ENCODE data around the gene TMEM223. TPM values are rescaled to one million over a fixed set of nuclear protein-coding genes. Genes with fewer than 3 reads are reported as not detected.

TMEM223 gene
- total RNA-seq, 1 experiment from 2014 or later: 20.1 TPM

DNA sequence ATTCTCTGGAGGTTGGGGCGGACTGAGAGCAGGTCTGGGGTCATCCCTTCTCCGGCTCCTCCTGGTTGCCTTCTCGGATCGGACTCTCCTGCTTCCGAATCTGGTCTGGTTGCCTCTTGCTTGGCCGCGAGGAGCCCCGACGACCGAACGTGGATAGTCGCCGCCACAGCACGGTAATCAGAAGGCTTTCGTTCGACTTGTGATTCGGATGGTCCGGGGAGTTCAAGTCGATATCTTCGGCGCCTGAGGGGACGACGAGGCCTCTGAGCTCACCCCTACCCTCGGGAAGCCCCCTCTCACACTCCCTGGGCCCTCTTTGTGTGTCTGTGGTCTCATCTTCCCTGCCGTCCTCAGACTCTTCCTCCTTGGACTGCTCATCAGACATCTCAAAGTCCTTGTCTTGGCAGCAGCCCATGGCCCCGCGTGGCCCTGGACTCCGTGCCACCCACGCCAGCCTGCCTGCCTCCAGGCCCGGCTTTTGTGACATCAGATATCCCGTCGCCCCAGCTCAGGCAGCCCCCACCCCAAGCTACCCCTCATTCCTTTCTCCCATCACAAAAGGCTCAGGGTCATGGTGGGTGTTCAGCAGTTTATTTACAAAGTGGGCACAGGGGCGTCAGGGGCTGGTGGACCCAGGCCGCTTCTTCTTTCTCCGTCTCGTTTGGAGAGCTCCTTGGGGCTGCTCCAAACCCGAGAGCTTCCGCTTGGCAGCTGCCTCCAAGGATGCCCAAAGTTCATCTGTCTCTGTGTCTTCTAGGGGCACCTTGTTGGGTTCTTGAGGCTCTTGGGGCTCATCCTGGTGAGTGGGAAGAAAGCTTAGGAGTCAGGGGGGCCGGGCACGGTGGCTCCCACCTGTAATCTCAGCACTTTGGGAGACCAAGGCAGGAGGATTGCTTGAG, 40.8 kb upstream of the TMEM223 start, which contains the start of gene TEX54:
TSS of gene TEX54 (minus strand) at position 506 of the 899 bp plus-strand sequence.
- Histone ChIP-seq H3K4me1 (ENCODE audit: control insufficient read depth, insufficient read depth, low read length) (peaks cover 18% of the 10 kb centered on the region), H3K36me3 (ENCODE audit: control insufficient read depth, insufficient read depth, low read length) (peaks cover 6% of the 10 kb centered on the region), H3K27me3 (ENCODE audit: control insufficient read depth, insufficient read depth, low read length) (no peaks in the 10 kb centered on the region), H3K27ac (ENCODE audit: low read length) (peak within 1 kb of the TSS; percentile 91), H3K9me3 (ENCODE audit: control insufficient read depth, insufficient read depth, low read depth, low read length) (no peaks in the 10 kb centered on the region), H3K4me3 (ENCODE audit: low read depth in 2 of 2, low read length in 2 of 2) (peak within 1 kb of the TSS; percentile 89 to 95)
- TF ChIP-seq TCF7L2 (IDR thresholded peaks at IDR 0.05; ENCODE audit: low read depth, low read length) (0 out of 2 replicates have a peak, but pooled peaks have one; percentile 9), POLR2AphosphoS5 (IDR thresholded peaks at IDR 0.05; ENCODE audit: low read depth, low read length) (no peak; the same call in 1 of the 2 replicates), SIN3A (IDR thresholded peaks at IDR 0.05; ENCODE audit: borderline replicate concordance, insufficient read depth, low read depth, low read length) (0 out of 2 replicates have a peak, but pooled peaks have one; percentile 50)
- TF ChIP-seq, protein P1, sequence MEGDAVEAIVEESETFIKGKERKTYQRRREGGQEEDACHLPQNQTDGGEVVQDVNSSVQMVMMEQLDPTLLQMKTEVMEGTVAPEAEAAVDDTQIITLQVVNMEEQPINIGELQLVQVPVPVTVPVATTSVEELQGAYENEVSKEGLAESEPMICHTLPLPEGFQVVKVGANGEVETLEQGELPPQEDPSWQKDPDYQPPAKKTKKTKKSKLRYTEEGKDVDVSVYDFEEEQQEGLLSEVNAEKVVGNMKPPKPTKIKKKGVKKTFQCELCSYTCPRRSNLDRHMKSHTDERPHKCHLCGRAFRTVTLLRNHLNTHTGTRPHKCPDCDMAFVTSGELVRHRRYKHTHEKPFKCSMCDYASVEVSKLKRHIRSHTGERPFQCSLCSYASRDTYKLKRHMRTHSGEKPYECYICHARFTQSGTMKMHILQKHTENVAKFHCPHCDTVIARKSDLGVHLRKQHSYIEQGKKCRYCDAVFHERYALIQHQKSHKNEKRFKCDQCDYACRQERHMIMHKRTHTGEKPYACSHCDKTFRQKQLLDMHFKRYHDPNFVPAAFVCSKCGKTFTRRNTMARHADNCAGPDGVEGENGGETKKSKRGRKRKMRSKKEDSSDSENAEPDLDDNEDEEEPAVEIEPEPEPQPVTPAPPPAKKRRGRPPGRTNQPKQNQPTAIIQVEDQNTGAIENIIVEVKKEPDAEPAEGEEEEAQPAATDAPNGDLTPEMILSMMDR (IDR thresholded peaks at IDR 0.05): no peak
- TF ChIP-seq, protein P2, sequence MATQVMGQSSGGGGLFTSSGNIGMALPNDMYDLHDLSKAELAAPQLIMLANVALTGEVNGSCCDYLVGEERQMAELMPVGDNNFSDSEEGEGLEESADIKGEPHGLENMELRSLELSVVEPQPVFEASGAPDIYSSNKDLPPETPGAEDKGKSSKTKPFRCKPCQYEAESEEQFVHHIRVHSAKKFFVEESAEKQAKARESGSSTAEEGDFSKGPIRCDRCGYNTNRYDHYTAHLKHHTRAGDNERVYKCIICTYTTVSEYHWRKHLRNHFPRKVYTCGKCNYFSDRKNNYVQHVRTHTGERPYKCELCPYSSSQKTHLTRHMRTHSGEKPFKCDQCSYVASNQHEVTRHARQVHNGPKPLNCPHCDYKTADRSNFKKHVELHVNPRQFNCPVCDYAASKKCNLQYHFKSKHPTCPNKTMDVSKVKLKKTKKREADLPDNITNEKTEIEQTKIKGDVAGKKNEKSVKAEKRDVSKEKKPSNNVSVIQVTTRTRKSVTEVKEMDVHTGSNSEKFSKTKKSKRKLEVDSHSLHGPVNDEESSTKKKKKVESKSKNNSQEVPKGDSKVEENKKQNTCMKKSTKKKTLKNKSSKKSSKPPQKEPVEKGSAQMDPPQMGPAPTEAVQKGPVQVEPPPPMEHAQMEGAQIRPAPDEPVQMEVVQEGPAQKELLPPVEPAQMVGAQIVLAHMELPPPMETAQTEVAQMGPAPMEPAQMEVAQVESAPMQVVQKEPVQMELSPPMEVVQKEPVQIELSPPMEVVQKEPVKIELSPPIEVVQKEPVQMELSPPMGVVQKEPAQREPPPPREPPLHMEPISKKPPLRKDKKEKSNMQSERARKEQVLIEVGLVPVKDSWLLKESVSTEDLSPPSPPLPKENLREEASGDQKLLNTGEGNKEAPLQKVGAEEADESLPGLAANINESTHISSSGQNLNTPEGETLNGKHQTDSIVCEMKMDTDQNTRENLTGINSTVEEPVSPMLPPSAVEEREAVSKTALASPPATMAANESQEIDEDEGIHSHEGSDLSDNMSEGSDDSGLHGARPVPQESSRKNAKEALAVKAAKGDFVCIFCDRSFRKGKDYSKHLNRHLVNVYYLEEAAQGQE (IDR thresholded peaks at IDR 0.05; ENCODE audit: insufficient read depth in 1 of 2, low read depth in 2 of 2, low read length in 1 of 2): peak in 1 of 2 experiments; percentile 15; a peak in 1 of 4 replicates
- CTCF ChIA-PET: interaction anchor here (0.5 kb wide), 1 partner anchor 78 kb away, joined by 3 read pairs; no protein-coding TSS in a partner anchor
- POLR2A ChIA-PET: interaction anchor here (0.5 to 2.1 kb wide), 4 partner anchors 8 to 741 kb away, joined by 6 to 11 read pairs (median 8); no protein-coding TSS in a partner anchor
- in situ Hi-C loops (cut with HindIII; ENCODE audit: low pct_unique_long_range_greater_than_20kb, low sequenced_read_pairs) (no loop called here), intact Hi-C loops (cut with micrococcal nuclease; ENCODE audit: unreplicated experiment) (no loop called here)
- no peak for DNase-seq (ENCODE audit: low read depth, low spot score)
- peak; percentile 49 for ATAC-seq
- TSS peak; percentile 95 for BruUV-seq (replicated peaks)

DNA sequence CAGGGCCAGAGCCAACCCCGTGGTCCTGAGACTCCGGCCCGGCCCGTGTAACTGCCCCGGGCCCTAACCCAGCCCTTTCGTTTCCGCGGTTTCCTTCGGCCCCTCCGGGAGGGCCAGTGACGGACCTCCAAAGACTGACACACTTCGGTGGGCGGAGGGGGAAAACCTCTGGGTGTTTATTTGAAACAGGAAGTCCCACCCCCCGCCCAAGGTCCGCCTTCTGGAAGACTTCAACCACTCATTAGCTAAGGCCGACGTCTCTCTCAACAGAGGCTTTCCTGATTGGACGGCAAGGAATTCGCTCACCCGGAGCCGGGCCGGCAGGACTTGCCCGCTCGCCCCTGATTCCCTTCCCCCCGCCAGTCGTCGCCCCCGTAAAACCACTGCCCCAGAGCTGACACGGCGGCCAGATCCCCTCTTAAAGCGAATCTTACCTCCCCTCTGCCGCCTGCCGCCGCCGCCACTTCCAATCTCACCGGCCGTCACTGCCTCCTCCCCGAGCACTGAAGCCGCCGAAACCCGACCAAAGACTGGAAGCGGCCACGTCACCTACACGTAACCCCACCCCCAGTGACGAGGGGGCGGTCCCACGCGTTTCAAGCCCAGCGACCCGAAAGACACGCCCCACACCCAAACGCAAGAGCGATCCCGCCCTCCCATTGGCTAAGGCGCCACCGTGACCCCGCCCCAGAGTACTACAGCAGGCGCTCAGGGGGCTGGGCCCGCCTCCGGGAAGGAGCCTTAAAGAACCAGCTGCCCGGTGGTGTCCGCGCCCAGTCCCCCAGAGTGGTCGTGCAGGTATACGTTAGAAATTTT, 39.9 kb upstream of the TMEM223 start, which contains the start of gene STX5:
TSS of gene STX5 (minus strand) at position 532 of the 816 bp plus-strand sequence. CDS start 808 bp downstream, outside the sequence.
- CTCF ChIA-PET: interaction anchor here (0.6 kb wide), 1 partner anchor 1302 kb away, joined by 7 read pairs; no protein-coding TSS in a partner anchor
- intact Hi-C loops (cut with micrococcal nuclease; ENCODE audit: unreplicated experiment): no loop called here

More for the DNA sequence above, 39.9 kb upstream of the TMEM223 start, which contains the start of gene STX5:
- Histone ChIP-seq H3K9me3 (ENCODE audit: control insufficient read depth, insufficient read depth, low read depth, low read length) (no peaks in the 10 kb centered on the region), H3K4me3 (ENCODE audit: low read depth in 2 of 2, low read length in 2 of 2) (peak within 1 kb of the TSS; percentile 89 to 95), H3K27ac (ENCODE audit: low read length) (peak within 1 kb of the TSS; percentile 91), H3K27me3 (ENCODE audit: control insufficient read depth, insufficient read depth, low read length) (no peaks in the 10 kb centered on the region), H3K36me3 (ENCODE audit: control insufficient read depth, insufficient read depth, low read length) (peaks cover 6% of the 10 kb centered on the region), H3K4me1 (ENCODE audit: control insufficient read depth, insufficient read depth, low read length) (peaks cover 18% of the 10 kb centered on the region)
- peak; percentile 94 for ATAC-seq
- in situ Hi-C loops (cut with HindIII; ENCODE audit: low pct_unique_long_range_greater_than_20kb, low sequenced_read_pairs): no loop called here
- POLR2A ChIA-PET: interaction anchor here (0.6 to 2.1 kb wide), 5 partner anchors 9 to 1474 kb away, joined by 3 to 8 read pairs (median 6); partner anchors contain the start of gene ESRRA
- DNase-seq (ENCODE audit: low read depth, low spot score): peak; percentile 91
- BruUV-seq (replicated peaks): TSS peak; percentile 88
- peak; percentile 48; the same call in 1 of the 2 replicates for TF ChIP-seq TCF7L2 (IDR thresholded peaks at IDR 0.05; ENCODE audit: low read depth, low read length)
- no peak; the same call in 1 of the 2 replicates for TF ChIP-seq SIN3A (IDR thresholded peaks at IDR 0.05; ENCODE audit: borderline replicate concordance, insufficient read depth, low read depth, low read length)
- peak; percentile 95 for TF ChIP-seq POLR2AphosphoS5 (IDR thresholded peaks at IDR 0.05; ENCODE audit: low read depth, low read length)

All from Panc1 (cell line).